HepG2 (cell line): Measurements from ENCODE around the gene TSSK3. TPM values are rescaled to one million over a fixed set of nuclear protein-coding genes. Genes with fewer than 3 reads are reported as not detected.

Source experiments
- ELF1 ChIP-seq: sonication (generic); formaldehyde crosslinking; IDR thresholded peaks from 2 replicates; pipeline ENCODE4 v1.4.0; 2020; ENCODE audit warnings: missing genetic modification reagents
- GATAD1 ChIP-seq: IDR thresholded peaks from 2 replicates; pipeline ENCODE4 v1.6.1; 2016; ENCODE audit warnings: missing genetic modification reagents, missing compliant biosample characterization
- KAT7 ChIP-seq: IDR thresholded peaks from 2 replicates; pipeline ENCODE4 v1.6.1; 2018; ENCODE audit warnings: borderline replicate concordance, missing compliant biosample characterization
- NFKB2 ChIP-seq: sonication (generic); formaldehyde crosslinking; IDR thresholded peaks from 2 replicates; pipeline ENCODE4 v1.4.0; 2020; ENCODE audit warnings: missing genetic modification reagents, borderline replicate concordance
- NR1H2 ChIP-seq: sonication (generic); formaldehyde crosslinking; IDR thresholded peaks from 2 replicates; pipeline ENCODE4 v1.8.1; 2022; ENCODE audit warnings: low read depth, missing genetic modification reagents, borderline replicate concordance
- WIZ ChIP-seq: sonication (generic); formaldehyde crosslinking; IDR thresholded peaks from 2 replicates; pipeline ENCODE4 v1.5.1; 2020; ENCODE audit warnings: mild to moderate bottlenecking, missing genetic modification reagents
- ZFP36L2 ChIP-seq: sonication (generic); formaldehyde crosslinking; IDR thresholded peaks from 2 replicates; pipeline ENCODE4 v1.4.0; 2020; ENCODE audit warnings: missing genetic modification reagents
- ZNF841 ChIP-seq: sonication (generic); formaldehyde crosslinking; IDR thresholded peaks from 2 replicates; pipeline ENCODE4 v1.8.1; 2023; ENCODE audit warnings: missing genetic modification reagents, borderline replicate concordance
- polyA plus RNA-seq, 8 experiments: library from polyadenylated mRNA; depleted of rRNA in 3 of 8; stranded (reverse) in 7 of 8; unstranded in 1 of 8; fragments of >200 nt; fragmentation: Illumina TruSeq in 4 of 8; extraction: Trizol in 4 of 8; gene quantifications; 2 replicates each; pipeline versions ENCODE4 v1.2.1 to v1.2.3, GENCODE V29; 2011 to 2016; ENCODE audit warnings: low read depth in 4 of 8, missing spikeins in 1 of 8, mixed read lengths in 1 of 8; ENCODE audit not compliant: insufficient read depth in 1 of 8
- total RNA-seq, 5 experiments: library from RNA; depleted of rRNA; stranded (reverse); fragments of >200 nt; fragmentation: Illumina TruSeq; extraction: Trizol; gene quantifications; 2 replicates each; pipeline ENCODE4 v1.2.3, GENCODE V29; 2016; ENCODE audit warnings: low read depth in 1 of 5
- TF ChIP-seq, protein P1 (sequence below): sonication (generic); formaldehyde crosslinking; IDR thresholded peaks from 2 replicates; pipeline ENCODE4 v1.5.0; 2020; ENCODE audit warnings: missing genetic modification reagents
- TF ChIP-seq, protein P2 (sequence below): sonication (generic); formaldehyde crosslinking; IDR thresholded peaks from 2 replicates; pipeline ENCODE4 v1.4.0; 2020; ENCODE audit warnings: missing genetic modification reagents
- TF ChIP-seq, protein P3 (sequence below): sonication (generic); formaldehyde crosslinking; IDR thresholded peaks from 2 replicates; pipeline ENCODE4 v1.8.1; 2023; ENCODE audit warnings: mild to moderate bottlenecking, inconsistent platforms, moderate library complexity, missing genetic modification reagents, borderline replicate concordance
- TF ChIP-seq, protein P4 (sequence below), 2 experiments: fragments of 450-650 bp in 1 of 2; sonication (generic) in 1 of 2; formaldehyde crosslinking in 1 of 2; IDR thresholded peaks; 2 replicates each; pipeline versions ENCODE4 v1.6.1 to v1.8.0; 2016 to 2022; ENCODE audit warnings: antibody characterized with exemption in 1 of 2, mild to moderate bottlenecking in 1 of 2, missing genetic modification reagents in 1 of 2
- TF ChIP-seq, protein P5 (sequence below): fragments of 450-650 bp; IDR thresholded peaks from 2 replicates; pipeline ENCODE4 v1.6.1; 2017
- TF ChIP-seq, protein P6 (sequence below): IDR thresholded peaks from 2 replicates; pipeline ENCODE4 v1.6.1; 2016; ENCODE audit warnings: mild to moderate bottlenecking, missing biosample characterization, missing genetic modification reagents

TSSK3 gene
- total and polyA plus RNA-seq, 2 of the 13 experiments (the other 11 are each of a cell fraction or from before 2014, with no cell fraction given) = 1.0 to 1.1 TPM

DNA sequence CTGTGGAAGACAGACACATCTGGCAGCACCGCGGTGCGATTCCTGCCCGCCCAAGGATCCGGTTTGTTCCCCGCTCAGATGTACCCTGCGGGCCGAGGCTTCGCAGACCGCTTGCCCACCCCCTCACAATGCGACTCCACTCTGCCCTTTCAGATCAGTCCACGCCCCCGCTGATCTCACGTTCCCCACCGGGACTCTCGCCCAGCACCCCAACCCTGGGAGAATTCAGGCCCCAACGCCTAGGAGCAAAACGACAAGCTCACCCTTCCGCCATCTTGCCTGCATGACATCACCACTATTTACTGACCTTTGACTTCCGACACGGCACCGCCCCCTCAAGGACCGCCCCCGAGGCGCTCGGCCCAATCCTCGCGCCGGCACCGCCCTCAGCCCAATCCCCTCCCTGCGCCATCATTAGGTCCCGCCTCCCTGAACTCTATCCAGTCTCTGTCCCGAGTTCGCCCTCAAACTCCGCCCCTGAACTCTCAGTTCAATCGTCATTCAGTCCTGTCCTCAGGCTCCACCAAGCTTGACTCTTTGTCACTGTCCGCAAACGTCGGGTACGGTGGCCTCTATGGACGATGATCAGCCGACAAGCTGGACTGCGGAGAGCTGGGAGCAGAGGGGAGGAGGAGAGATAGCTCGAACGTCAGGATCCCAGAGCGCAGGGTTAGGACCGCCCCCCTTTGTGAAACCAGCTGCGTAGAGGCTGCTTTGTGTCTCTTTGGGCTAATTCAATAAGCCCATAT lies 32.0 kb downstream of the TSSK3 start, which contains the start of gene BSDC1 (continued):
- TF ChIP-seq, protein P1, sequence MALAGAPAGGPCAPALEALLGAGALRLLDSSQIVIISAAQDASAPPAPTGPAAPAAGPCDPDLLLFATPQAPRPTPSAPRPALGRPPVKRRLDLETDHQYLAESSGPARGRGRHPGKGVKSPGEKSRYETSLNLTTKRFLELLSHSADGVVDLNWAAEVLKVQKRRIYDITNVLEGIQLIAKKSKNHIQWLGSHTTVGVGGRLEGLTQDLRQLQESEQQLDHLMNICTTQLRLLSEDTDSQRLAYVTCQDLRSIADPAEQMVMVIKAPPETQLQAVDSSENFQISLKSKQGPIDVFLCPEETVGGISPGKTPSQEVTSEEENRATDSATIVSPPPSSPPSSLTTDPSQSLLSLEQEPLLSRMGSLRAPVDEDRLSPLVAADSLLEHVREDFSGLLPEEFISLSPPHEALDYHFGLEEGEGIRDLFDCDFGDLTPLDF = no peak
- TF ChIP-seq, protein P2, sequence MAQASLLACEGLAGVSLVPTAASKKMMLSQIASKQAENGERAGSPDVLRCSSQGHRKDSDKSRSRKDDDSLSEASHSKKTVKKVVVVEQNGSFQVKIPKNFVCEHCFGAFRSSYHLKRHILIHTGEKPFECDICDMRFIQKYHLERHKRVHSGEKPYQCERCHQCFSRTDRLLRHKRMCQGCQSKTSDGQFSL (CRISPR knock-in tag) = no peak
- no peak for TF ChIP-seq NR1H2 (CRISPR knock-in tag)
- TF ChIP-seq GATAD1 (CRISPR knock-in tag) = peak; percentile 93
- TF ChIP-seq ZNF841 = no peak
- TF ChIP-seq KAT7 (CRISPR knock-in tag) = peak; percentile 69; the same call in 1 of the 2 replicates
- TF ChIP-seq, protein P3, sequence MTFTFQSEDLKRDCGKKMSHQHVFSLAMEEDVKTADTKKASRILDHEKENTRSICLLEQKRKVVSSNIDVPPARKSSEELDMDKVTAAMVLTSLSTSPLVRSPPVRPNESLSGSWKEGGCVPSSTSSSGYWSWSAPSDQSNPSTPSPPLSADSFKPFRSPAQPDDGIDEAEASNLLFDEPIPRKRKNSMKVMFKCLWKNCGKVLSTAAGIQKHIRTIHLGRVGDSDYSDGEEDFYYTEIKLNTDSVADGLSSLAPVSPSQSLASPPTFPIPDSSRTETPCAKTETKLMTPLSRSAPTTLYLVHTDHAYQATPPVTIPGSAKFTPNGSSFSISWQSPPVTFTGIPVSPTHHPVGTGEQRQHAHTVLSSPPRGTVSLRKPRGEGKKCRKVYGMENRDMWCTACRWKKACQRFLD (CRISPR knock-in tag) = no peak
- TF ChIP-seq, protein P4, sequence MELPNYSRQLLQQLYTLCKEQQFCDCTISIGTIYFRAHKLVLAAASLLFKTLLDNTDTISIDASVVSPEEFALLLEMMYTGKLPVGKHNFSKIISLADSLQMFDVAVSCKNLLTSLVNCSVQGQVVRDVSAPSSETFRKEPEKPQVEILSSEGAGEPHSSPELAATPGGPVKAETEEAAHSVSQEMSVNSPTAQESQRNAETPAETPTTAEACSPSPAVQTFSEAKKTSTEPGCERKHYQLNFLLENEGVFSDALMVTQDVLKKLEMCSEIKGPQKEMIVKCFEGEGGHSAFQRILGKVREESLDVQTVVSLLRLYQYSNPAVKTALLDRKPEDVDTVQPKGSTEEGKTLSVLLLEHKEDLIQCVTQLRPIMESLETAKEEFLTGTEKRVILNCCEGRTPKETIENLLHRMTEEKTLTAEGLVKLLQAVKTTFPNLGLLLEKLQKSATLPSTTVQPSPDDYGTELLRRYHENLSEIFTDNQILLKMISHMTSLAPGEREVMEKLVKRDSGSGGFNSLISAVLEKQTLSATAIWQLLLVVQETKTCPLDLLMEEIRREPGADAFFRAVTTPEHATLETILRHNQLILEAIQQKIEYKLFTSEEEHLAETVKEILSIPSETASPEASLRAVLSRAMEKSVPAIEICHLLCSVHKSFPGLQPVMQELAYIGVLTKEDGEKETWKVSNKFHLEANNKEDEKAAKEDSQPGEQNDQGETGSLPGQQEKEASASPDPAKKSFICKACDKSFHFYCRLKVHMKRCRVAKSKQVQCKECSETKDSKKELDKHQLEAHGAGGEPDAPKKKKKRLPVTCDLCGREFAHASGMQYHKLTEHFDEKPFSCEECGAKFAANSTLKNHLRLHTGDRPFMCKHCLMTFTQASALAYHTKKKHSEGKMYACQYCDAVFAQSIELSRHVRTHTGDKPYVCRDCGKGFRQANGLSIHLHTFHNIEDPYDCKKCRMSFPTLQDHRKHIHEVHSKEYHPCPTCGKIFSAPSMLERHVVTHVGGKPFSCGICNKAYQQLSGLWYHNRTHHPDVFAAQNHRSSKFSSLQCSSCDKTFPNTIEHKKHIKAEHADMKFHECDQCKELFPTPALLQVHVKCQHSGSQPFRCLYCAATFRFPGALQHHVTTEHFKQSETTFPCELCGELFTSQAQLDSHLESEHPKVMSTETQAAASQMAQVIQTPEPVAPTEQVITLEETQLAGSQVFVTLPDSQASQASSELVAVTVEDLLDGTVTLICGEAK (IDR thresholded peaks at IDR 0.05) = no peak
- TF ChIP-seq, protein P4 (CRISPR knock-in tag; IDR thresholded peaks at IDR 0.05) = no peak; the same call in 1 of the 2 replicates
- no peak for TF ChIP-seq ZFP36L2
- peak; percentile 54 for TF ChIP-seq ELF1 (CRISPR knock-in tag)
- TF ChIP-seq NFKB2 (CRISPR knock-in tag) = peak; percentile 60; the same call in 1 of the 2 replicates
- TF ChIP-seq WIZ (CRISPR knock-in tag) = 0 out of 2 replicates have a peak, but pooled peaks have one; percentile 56
- TF ChIP-seq, protein P5, sequence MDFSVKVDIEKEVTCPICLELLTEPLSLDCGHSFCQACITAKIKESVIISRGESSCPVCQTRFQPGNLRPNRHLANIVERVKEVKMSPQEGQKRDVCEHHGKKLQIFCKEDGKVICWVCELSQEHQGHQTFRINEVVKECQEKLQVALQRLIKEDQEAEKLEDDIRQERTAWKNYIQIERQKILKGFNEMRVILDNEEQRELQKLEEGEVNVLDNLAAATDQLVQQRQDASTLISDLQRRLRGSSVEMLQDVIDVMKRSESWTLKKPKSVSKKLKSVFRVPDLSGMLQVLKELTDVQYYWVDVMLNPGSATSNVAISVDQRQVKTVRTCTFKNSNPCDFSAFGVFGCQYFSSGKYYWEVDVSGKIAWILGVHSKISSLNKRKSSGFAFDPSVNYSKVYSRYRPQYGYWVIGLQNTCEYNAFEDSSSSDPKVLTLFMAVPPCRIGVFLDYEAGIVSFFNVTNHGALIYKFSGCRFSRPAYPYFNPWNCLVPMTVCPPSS = no peak
- TF ChIP-seq, protein P6, sequence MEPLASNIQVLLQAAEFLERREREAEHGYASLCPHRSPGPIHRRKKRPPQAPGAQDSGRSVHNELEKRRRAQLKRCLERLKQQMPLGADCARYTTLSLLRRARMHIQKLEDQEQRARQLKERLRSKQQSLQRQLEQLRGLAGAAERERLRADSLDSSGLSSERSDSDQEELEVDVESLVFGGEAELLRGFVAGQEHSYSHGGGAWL (CRISPR knock-in tag) = no peak; the same call in 1 of the 2 replicates
